Thyroid gland (tissue), 4 donors: ENCODE results near the gene TAB3. TPM values are rescaled to one million over a fixed set of nuclear protein-coding genes. Genes with fewer than 3 reads are reported as not detected.

Source experiments
- DNase-seq, 2 donors: peaks; one replicate each; pipeline ENCODE4 v3.0.0-alpha.2; 2019
- H3K27ac ChIP-seq, 3 donors: fragments of 200-600 bp; sonication (generic); 1 replicate in 2 of 3; 2 replicates in 1 of 3; pipeline ENCODE4 v1.5.1; 2016 to 2019; ENCODE audit warnings: mild to moderate bottlenecking in 1 of 3, moderate library complexity in 1 of 3
- H3K27me3 ChIP-seq: fragments of 200-600 bp; sonication (generic); one replicate; pipeline ENCODE4 v1.5.1; 2019
- H3K36me3 ChIP-seq, 2 donors: fragments of 200-600 bp; sonication (generic); one replicate each; pipeline ENCODE4 v1.5.1; 2016 to 2019
- H3K4me1 ChIP-seq, 2 donors: fragments of 200-600 bp; sonication (generic); one replicate each; pipeline ENCODE4 v1.5.1; 2017 to 2019
- H3K4me3 ChIP-seq, 3 donors: fragments of 200-600 bp; sonication (generic); replicated peaks in 1 of 3; 1 replicate in 2 of 3; 2 replicates in 1 of 3; pipeline ENCODE4 v1.5.1; 2016; ENCODE audit warnings: mild to moderate bottlenecking in 1 of 3
- H3K9me3 ChIP-seq: fragments of 200-600 bp; sonication (generic); one replicate; pipeline ENCODE4 v1.5.1; 2017
- CTCF ChIP-seq, 6 experiments: fragments of 200-600 bp in 3 of 6; fragments of 450-650 bp in 3 of 6; sonication (generic) in 3 of 6; IDR thresholded peaks; one replicate each; pipeline ENCODE4 v1.5.1; 2016 to 2019; ENCODE audit warnings: antibody characterized with exemption in 6 of 6, mild to moderate bottlenecking in 2 of 6, inconsistent platforms in 1 of 6, moderate library complexity in 1 of 6
- POLR2A ChIP-seq, 2 donors: fragments of 450-650 bp; IDR thresholded peaks; one replicate each; pipeline ENCODE4 v1.6.1; 2017; ENCODE audit warnings: antibody characterized with exemption in 2 of 2, mild to moderate bottlenecking in 2 of 2, moderate library complexity in 1 of 2
- WGBS, 2 donors: methylation state at CpG; one replicate each; pipeline ENCODE4 v1.1.5; 2017; 5-methylcytosine and 5-hydroxymethylcytosine counted together
- intact Hi-C: fragments of 100-400 bp; cut with DNase I; formaldehyde crosslinking; loops from one replicate; pipeline ENCODE4 v1.15.1; 2023
- total RNA-seq, 4 donors: library from RNA; depleted of rRNA; stranded (reverse); fragments of >200 nt; gene quantifications; one replicate each; pipeline ENCODE4 v1.2.3, GENCODE V29; 2016

The TAB3 gene
- total RNA-seq, 4 donors from 2014 or later, result 38.8 to 59.9 (median 46.6) TPM

DNA sequence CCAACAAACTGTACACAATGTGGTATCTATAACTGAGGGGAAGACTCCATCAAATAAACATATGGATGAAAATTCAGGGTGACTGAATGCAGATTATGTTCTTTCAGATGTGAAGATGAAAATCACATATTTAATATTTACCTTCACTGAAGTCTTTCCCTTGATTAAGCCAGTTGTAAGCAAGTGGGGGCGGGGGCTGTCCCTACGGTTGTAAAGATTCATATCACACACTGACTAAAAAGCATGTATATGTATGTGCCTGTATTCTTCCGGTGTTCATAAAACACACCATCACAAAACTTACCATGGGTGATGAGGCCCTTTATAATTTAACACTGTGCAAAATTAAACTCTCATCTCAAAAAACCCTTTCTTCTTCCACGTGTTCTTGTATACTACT, 1.3 kb downstream of the TAB3 start:
- Histone ChIP-seq H3K27ac (no peak overlapping the region), H3K4me3 (no peak overlapping the region), H3K27me3 (no peaks in the 10 kb centered on the region), H3K9me3 (no peaks in the 10 kb centered on the region), H3K36me3 (no peaks in the 10 kb centered on the region), H3K4me1 (no peaks in the 10 kb centered on the region)
- intact Hi-C loops, result no loop called here
- no peak for TF ChIP-seq POLR2A (IDR thresholded peaks at IDR 0.05)
- no peak for TF ChIP-seq CTCF (IDR thresholded peaks at IDR 0.05)
- DNase-seq, result no peak
- WGBS, 2 donors, result 65 to 82% methylated on average over 4 of the region's 4 CpGs

DNA sequence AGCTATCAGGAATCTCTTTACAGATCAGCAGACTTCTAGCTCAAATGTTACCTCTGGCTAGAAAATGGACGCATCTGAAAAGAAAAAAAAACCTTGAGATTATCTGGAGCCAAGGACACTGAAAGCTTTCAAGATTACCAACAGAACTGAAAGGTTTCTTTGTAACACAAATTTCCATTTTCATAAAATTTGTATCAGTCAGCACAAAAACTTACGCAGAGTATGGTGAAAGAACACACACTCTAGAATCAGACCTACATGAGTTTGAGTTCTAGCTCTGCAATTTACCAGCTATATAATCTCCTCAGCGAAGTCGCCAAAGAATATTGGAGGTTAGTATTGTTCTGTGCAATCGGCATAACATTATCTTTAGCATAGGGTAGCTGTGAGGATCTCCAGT, 1.8 kb downstream of the TAB3 start:
- Histone ChIP-seq H3K4me1 (no peaks in the 10 kb centered on the region), H3K9me3 (no peaks in the 10 kb centered on the region), H3K27ac (no peak overlapping the region), H3K27me3 (no peaks in the 10 kb centered on the region), H3K36me3 (no peaks in the 10 kb centered on the region), H3K4me3 (no peak overlapping the region)
- intact Hi-C loops, result no loop called here
- no peak for TF ChIP-seq POLR2A (IDR thresholded peaks at IDR 0.05)
- TF ChIP-seq CTCF (IDR thresholded peaks at IDR 0.05), result no peak
- no peak for DNase-seq
- 94 to 97% methylated on average over 5 of the region's 5 CpGs for WGBS, 2 donors

GRCh38 chrX:30885136-30885535, 3.9 kb downstream of the TAB3 start:
- H3K9me3 ChIP-seq, result no peaks in the 10 kb centered on the region
- DNase-seq, result no peak
- no peaks in the 10 kb centered on the region for H3K36me3 ChIP-seq
- WGBS, 2 donors, result 72 to 75% methylated on average over 2 of the region's 2 CpGs
- H3K4me3 ChIP-seq, result no peak overlapping the region
- intact Hi-C loops, result no loop called here
- H3K4me1 ChIP-seq, result no peaks in the 10 kb centered on the region
- TF ChIP-seq CTCF (IDR thresholded peaks at IDR 0.05), result no peak
- no peak for TF ChIP-seq POLR2A (IDR thresholded peaks at IDR 0.05)
- no peaks in the 10 kb centered on the region for H3K27me3 ChIP-seq
- H3K27ac ChIP-seq, result no peak overlapping the region

- Histone ChIP-seq H3K27ac (no peak overlapping the region), H3K27me3 (no peaks in the 10 kb centered on the region), H3K4me1 (no peaks in the 10 kb centered on the region), H3K36me3 (no peaks in the 10 kb centered on the region), H3K4me3 (no peak overlapping the region), H3K9me3 (no peaks in the 10 kb centered on the region)
- intact Hi-C loops, result no loop called here
- 45 to 72% methylated on average over 2 of the region's 2 CpGs for WGBS, 2 donors
- TF ChIP-seq POLR2A (IDR thresholded peaks at IDR 0.05), result no peak
- TF ChIP-seq CTCF (IDR thresholded peaks at IDR 0.05), result no peak
- no peak for DNase-seq
Observed at GRCh38 chrX:30883138-30883537, 5.9 kb downstream of the TAB3 start.

GRCh38 chrX:30881797-30882196, 7.3 kb downstream of the TAB3 start:
- no peaks in the 10 kb centered on the region for H3K9me3 ChIP-seq
- intact Hi-C loops, result no loop called here
- H3K27me3 ChIP-seq, result no peaks in the 10 kb centered on the region
- no peaks in the 10 kb centered on the region for H3K4me1 ChIP-seq
- WGBS, 2 donors, result 94 to 100% methylated on average over 1 of the region's 1 CpG
- no peak for DNase-seq
- TF ChIP-seq POLR2A (IDR thresholded peaks at IDR 0.05) (no peak), CTCF (IDR thresholded peaks at IDR 0.05) (no peak)
- no peaks in the 10 kb centered on the region for H3K36me3 ChIP-seq
- H3K4me3 ChIP-seq, result no peak overlapping the region
- no peak overlapping the region for H3K27ac ChIP-seq
